GM19238 (cell line): ENCODE measurements around the gene SVOPL.

ENCODE experiments used
- DNase-seq: peaks from one replicate; pipeline ENCODE4 v3.0.0; 2011; ENCODE audit warnings: low spot score; ENCODE audit not compliant: insufficient read length

SVOPL gene

GRCh38 chr7:138662076-138662990, 38.8 kb downstream of the SVOPL start:
- DNase-seq = no peak

- DNase-seq = no peak
Measured at GRCh38 chr7:138661069-138661635, 40.0 kb downstream of the SVOPL start.

- no peak for DNase-seq
Measured at GRCh38 chr7:138658889-138659288, 42.3 kb downstream of the SVOPL start.

- no peak for DNase-seq
Measured at GRCh38 chr7:138657854-138658386, 43.2 kb downstream of the SVOPL start.

- DNase-seq = no peak
Measured at GRCh38 chr7:138656952-138657351, 44.2 kb downstream of the SVOPL start.

GRCh38 chr7:138654616-138655015, 46.5 kb downstream of the SVOPL start:
- DNase-seq = no peak

GRCh38 chr7:138649506-138649905, 51.7 kb downstream of the SVOPL start:
- DNase-seq = no peak

GRCh38 chr7:138645284-138645683, 55.9 kb downstream of the SVOPL start:
- no peak for DNase-seq

- DNase-seq = no peak
Measured at GRCh38 chr7:138632826-138633602, 68.1 kb downstream of the SVOPL start.

GRCh38 chr7:138632384-138632783, 68.8 kb downstream of the SVOPL start:
- DNase-seq = no peak

- no peak for DNase-seq
Measured at GRCh38 chr7:138630059-138630610, 71.0 kb downstream of the SVOPL start.

GRCh38 chr7:138627361-138627760, 73.8 kb downstream of the SVOPL start:
- no peak for DNase-seq

- no peak for DNase-seq
Measured at GRCh38 chr7:138626846-138627245, 74.3 kb downstream of the SVOPL start.

GRCh38 chr7:138625849-138626230, 75.3 kb downstream of the SVOPL start:
- DNase-seq = no peak

- no peak for DNase-seq
Measured at GRCh38 chr7:138625084-138625848, 75.9 kb downstream of the SVOPL start.

GRCh38 chr7:138622841-138623240, 78.3 kb downstream of the SVOPL start:
- no peak for DNase-seq

- no peak for DNase-seq
Measured at GRCh38 chr7:138618933-138619332, 82.2 kb downstream of the SVOPL start.

- no peak for DNase-seq
Measured at GRCh38 chr7:138618506-138618905, 82.7 kb downstream of the SVOPL start.

GRCh38 chr7:138616085-138616484, 85.1 kb downstream of the SVOPL start:
- DNase-seq = no peak

GRCh38 chr7:138613630-138614029, 87.5 kb downstream of the SVOPL start:
- no peak for DNase-seq

GRCh38 chr7:138610671-138611170, 90.4 kb downstream of the SVOPL start:
- DNase-seq = no peak
